ENCODE results near the gene TBC1D14.

TBC1D14 gene

DNA sequence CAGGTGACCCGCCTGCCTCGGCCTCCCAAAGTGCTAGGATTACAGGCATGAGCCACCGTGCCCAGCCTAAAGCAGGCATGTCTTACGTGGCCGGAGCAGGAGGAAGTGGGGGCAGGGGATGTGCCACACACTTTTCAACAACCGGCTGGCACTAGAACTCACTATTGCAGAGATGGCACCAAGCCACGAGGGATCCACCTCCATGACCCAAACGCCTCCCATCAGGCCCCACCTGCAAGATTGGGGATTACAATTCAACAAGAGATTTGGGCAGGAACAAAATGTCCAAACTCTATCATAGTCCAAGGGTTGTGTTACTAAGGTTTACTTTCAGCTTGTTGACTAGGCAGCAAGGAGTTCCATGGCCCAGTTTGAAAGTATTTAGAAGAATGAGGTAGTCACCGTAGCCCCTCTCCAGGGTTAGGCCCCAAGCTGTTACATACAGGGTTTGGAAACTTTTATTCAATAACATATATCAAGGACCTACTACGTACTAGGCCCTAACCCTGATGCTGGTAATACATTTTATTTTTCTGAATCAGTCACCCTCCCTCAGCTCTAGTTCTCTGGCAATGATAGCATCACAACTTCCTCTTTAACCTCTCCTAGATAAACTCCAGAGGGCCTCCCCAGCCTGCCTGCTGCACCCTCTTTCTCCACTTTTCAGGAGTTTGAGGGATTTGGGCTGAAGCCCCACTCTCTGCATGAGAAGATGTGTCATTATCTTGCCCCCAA, 18.0 kb upstream of the TBC1D14 start:
- TF ChIP-seq, protein P1, sequence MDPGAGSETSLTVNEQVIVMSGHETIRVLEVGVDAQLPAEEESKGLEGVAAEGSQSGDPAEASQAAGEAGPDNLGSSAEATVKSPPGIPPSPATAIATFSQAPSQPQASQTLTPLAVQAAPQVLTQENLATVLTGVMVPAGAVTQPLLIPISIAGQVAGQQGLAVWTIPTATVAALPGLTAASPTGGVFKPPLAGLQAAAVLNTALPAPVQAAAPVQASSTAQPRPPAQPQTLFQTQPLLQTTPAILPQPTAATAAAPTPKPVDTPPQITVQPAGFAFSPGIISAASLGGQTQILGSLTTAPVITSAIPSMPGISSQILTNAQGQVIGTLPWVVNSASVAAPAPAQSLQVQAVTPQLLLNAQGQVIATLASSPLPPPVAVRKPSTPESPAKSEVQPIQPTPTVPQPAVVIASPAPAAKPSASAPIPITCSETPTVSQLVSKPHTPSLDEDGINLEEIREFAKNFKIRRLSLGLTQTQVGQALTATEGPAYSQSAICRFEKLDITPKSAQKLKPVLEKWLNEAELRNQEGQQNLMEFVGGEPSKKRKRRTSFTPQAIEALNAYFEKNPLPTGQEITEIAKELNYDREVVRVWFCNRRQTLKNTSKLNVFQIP (CRISPR knock-in tag; IDR thresholded peaks at IDR 0.05; ENCODE audit: borderline replicate concordance, low read depth), result no peak
- no peak for TF ChIP-seq ZFP30 (CRISPR knock-in tag; IDR thresholded peaks at IDR 0.05)
- TF ChIP-seq ESRRG (CRISPR knock-in tag; IDR thresholded peaks at IDR 0.05), result no peak
- TF ChIP-seq, protein P2, sequence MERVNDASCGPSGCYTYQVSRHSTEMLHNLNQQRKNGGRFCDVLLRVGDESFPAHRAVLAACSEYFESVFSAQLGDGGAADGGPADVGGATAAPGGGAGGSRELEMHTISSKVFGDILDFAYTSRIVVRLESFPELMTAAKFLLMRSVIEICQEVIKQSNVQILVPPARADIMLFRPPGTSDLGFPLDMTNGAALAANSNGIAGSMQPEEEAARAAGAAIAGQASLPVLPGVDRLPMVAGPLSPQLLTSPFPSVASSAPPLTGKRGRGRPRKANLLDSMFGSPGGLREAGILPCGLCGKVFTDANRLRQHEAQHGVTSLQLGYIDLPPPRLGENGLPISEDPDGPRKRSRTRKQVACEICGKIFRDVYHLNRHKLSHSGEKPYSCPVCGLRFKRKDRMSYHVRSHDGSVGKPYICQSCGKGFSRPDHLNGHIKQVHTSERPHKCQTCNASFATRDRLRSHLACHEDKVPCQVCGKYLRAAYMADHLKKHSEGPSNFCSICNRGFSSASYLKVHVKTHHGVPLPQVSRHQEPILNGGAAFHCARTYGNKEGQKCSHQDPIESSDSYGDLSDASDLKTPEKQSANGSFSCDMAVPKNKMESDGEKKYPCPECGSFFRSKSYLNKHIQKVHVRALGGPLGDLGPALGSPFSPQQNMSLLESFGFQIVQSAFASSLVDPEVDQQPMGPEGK (CRISPR knock-in tag; IDR thresholded peaks at IDR 0.05; ENCODE audit: borderline replicate concordance), result no peak
- TF ChIP-seq, protein P3, sequence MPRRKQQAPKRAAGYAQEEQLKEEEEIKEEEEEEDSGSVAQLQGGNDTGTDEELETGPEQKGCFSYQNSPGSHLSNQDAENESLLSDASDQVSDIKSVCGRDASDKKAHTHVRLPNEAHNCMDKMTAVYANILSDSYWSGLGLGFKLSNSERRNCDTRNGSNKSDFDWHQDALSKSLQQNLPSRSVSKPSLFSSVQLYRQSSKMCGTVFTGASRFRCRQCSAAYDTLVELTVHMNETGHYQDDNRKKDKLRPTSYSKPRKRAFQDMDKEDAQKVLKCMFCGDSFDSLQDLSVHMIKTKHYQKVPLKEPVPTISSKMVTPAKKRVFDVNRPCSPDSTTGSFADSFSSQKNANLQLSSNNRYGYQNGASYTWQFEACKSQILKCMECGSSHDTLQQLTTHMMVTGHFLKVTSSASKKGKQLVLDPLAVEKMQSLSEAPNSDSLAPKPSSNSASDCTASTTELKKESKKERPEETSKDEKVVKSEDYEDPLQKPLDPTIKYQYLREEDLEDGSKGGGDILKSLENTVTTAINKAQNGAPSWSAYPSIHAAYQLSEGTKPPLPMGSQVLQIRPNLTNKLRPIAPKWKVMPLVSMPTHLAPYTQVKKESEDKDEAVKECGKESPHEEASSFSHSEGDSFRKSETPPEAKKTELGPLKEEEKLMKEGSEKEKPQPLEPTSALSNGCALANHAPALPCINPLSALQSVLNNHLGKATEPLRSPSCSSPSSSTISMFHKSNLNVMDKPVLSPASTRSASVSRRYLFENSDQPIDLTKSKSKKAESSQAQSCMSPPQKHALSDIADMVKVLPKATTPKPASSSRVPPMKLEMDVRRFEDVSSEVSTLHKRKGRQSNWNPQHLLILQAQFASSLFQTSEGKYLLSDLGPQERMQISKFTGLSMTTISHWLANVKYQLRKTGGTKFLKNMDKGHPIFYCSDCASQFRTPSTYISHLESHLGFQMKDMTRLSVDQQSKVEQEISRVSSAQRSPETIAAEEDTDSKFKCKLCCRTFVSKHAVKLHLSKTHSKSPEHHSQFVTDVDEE (CRISPR knock-in tag; IDR thresholded peaks at IDR 0.05), result no peak
- TF ChIP-seq SNAI2 (CRISPR knock-in tag; IDR thresholded peaks at IDR 0.05), result no peak

DNA sequence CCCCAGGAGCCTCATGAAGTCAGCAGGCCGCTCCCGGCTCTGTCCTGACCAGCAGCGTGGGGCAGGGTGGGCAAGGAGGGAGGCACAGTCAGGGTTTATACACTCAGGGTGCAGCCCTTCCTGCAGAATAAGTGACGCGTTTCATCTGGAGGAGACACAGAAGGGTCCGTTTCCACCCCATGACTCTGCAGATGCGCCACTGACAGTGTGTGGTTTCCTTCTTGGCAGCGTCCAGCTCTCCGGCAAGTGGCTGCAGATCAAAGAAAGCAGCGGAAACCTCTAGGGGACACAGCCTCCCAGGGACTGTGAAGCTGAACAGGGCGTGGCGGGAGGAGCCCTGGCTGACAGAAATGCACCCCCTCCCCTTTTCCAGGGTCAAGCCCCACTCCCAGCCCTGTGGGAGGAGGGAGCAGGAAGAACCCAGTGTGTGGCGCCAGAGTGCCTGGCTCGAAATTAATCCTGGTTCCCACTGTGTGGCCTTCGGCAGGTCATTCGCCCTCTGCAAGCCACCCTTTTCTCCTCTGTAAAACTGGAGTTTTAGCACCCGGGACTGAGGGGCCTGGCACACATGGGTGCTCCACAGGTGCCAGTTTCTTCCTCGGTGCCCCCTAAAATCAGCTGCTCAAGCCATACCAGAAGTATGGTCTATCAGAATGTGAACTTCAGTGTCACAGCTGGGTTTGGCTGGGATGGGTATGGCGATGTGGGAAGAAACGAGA, 17.3 kb upstream of the TBC1D14 start:
- TF ChIP-seq TOX (CRISPR knock-in tag; IDR thresholded peaks at IDR 0.05; ENCODE audit: borderline replicate concordance) (no peak), ESRRG (CRISPR knock-in tag; IDR thresholded peaks at IDR 0.05) (no peak), GLIS3 (CRISPR knock-in tag; IDR thresholded peaks at IDR 0.05) (no peak), OSR1 (CRISPR knock-in tag; IDR thresholded peaks at IDR 0.05) (no peak), ZNF70 (CRISPR knock-in tag; IDR thresholded peaks at IDR 0.05) (no peak), SNAI2 (CRISPR knock-in tag; IDR thresholded peaks at IDR 0.05) (no peak), ZFP3 (CRISPR knock-in tag; IDR thresholded peaks at IDR 0.05) (no peak), ZNF8 (CRISPR knock-in tag; IDR thresholded peaks at IDR 0.05) (no peak), ZFP30 (CRISPR knock-in tag; IDR thresholded peaks at IDR 0.05) (no peak), PPARA (CRISPR knock-in tag; IDR thresholded peaks at IDR 0.05; ENCODE audit: borderline replicate concordance) (no peak), CSDC2 (CRISPR knock-in tag; IDR thresholded peaks at IDR 0.05) (no peak), ARNTL (CRISPR knock-in tag; IDR thresholded peaks at IDR 0.05; ENCODE audit: borderline replicate concordance, low read depth) (no peak), ZC3H10 (CRISPR knock-in tag; IDR thresholded peaks at IDR 0.05) (no peak), ZNF565 (CRISPR knock-in tag; conservative IDR thresholded peaks at IDR 0.05; ENCODE audit: low read depth) (no peak), BACH2 (CRISPR knock-in tag; IDR thresholded peaks at IDR 0.05; ENCODE audit: borderline replicate concordance) (no peak)
- TF ChIP-seq, protein P4, sequence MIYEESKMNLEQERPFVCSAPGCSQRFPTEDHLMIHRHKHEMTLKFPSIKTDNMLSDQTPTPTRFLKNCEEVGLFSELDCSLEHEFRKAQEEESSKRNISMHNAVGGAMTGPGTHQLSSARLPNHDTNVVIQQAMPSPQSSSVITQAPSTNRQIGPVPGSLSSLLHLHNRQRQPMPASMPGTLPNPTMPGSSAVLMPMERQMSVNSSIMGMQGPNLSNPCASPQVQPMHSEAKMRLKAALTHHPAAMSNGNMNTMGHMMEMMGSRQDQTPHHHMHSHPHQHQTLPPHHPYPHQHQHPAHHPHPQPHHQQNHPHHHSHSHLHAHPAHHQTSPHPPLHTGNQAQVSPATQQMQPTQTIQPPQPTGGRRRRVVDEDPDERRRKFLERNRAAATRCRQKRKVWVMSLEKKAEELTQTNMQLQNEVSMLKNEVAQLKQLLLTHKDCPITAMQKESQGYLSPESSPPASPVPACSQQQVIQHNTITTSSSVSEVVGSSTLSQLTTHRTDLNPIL (CRISPR knock-in tag; IDR thresholded peaks at IDR 0.05; ENCODE audit: low read depth), result no peak
- TF ChIP-seq, protein P2 (CRISPR knock-in tag; IDR thresholded peaks at IDR 0.05; ENCODE audit: borderline replicate concordance), result no peak
- TF ChIP-seq, protein P5, sequence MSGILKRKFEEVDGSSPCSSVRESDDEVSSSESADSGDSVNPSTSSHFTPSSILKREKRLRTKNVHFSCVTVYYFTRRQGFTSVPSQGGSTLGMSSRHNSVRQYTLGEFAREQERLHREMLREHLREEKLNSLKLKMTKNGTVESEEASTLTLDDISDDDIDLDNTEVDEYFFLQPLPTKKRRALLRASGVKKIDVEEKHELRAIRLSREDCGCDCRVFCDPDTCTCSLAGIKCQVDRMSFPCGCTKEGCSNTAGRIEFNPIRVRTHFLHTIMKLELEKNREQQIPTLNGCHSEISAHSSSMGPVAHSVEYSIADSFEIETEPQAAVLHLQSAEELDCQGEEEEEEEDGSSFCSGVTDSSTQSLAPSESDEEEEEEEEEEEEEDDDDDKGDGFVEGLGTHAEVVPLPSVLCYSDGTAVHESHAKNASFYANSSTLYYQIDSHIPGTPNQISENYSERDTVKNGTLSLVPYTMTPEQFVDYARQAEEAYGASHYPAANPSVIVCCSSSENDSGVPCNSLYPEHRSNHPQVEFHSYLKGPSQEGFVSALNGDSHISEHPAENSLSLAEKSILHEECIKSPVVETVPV (CRISPR knock-in tag; IDR thresholded peaks at IDR 0.05), result no peak
- TF ChIP-seq, protein P3 (CRISPR knock-in tag; IDR thresholded peaks at IDR 0.05), result no peak
- ATAC-seq, result no peak; the same call in 2 of the 3 replicates

More for the DNA sequence above, 18.0 kb upstream of the TBC1D14 start:
- no peak for ATAC-seq
